SK-N-SH (cell line): ENCODE measurements around the gene PIEZO2. TPM values are rescaled to one million over a fixed set of nuclear protein-coding genes. Genes with fewer than 3 reads are reported as not detected.

Source experiments
- CTCF ChIA-PET: fragments of 300-600, 350-600 bp; formaldehyde crosslinking; extraction: SDS; loops from one replicate; lab custom pipeline; 2021; lab: Yijun Ruan, JAX
- POLR2A ChIA-PET: fragments of 350-600 bp; sonication (Branson Sonifier 250); formaldehyde crosslinking; extraction: SDS; loops from one replicate; lab custom pipeline; 2020; ENCODE audit warnings: antibody characterized with exemption, inconsistent platforms; lab: Yijun Ruan, JAX
- DNase-seq: peaks from one replicate; pipeline ENCODE4 v3.0.0; 2012
- H2AFZ ChIP-seq: fragments of 200-600 bp; sonication (generic); 2 replicates; pipeline ENCODE4 v1.8.1; 2016; ENCODE audit warnings: antibody characterized with exemption, mild to moderate bottlenecking, low read depth
- H3F3A ChIP-seq: fragments of 200-600 bp; sonication (generic); replicated peaks from 2 replicates; pipeline ENCODE3; 2016; ENCODE audit warnings: antibody characterized with exemption, mild to moderate bottlenecking; ENCODE audit not compliant: insufficient read depth
- H3K27ac ChIP-seq, 2 experiments: fragments of 200-500 bp in 1 of 2; fragments of 200-600 bp in 1 of 2; sonication (Bioruptor generic) in 1 of 2; sonication (generic), shearing (Covaris generic) in 1 of 2; 2 replicates each; pipeline versions ENCODE4 v1.5.1 to v1.6.1; 2014 to 2016; ENCODE audit warnings: low read depth in 2 of 2, inconsistent platforms in 1 of 2, low read length in 1 of 2, mild to moderate bottlenecking in 1 of 2, mixed read lengths in 1 of 2
- H3K27me3 ChIP-seq: fragments of 200-600 bp; sonication (generic), shearing (Covaris generic); 2 replicates; pipeline ENCODE4 v1.6.1; 2016; ENCODE audit warnings: mixed run types; ENCODE audit not compliant: insufficient read depth
- H3K36me3 ChIP-seq, 2 experiments: fragments of 200-500 bp in 1 of 2; fragments of 200-600 bp in 1 of 2; sonication (Bioruptor generic) in 1 of 2; sonication (generic) in 1 of 2; replicated peaks in 1 of 2; 2 replicates each; pipeline versions ENCODE3 to v1.5.1; 2014 to 2016; ENCODE audit warnings: low read length in 1 of 2, mild to moderate bottlenecking in 1 of 2; ENCODE audit not compliant: insufficient read depth in 2 of 2, control insufficient read depth in 1 of 2
- H3K4me1 ChIP-seq, 2 experiments: fragments of 200-500 bp in 1 of 2; fragments of 200-600 bp in 1 of 2; sonication (Bioruptor generic) in 1 of 2; sonication (generic), shearing (Covaris generic) in 1 of 2; 2 replicates each; pipeline versions ENCODE4 v1.5.1 to v1.6.1; 2014 to 2016; ENCODE audit warnings: low read depth in 1 of 2, low read length in 1 of 2, mixed run types in 1 of 2; ENCODE audit not compliant: insufficient read depth in 2 of 2, control insufficient read depth in 1 of 2
- H3K4me2 ChIP-seq: fragments of 200-600 bp; sonication (generic), shearing (Covaris generic); 2 replicates; pipeline ENCODE4 v1.6.1; 2017; ENCODE audit warnings: mixed run types
- H3K4me3 ChIP-seq, 2 experiments: fragments of 200-500 bp in 1 of 2; fragments of 200-600 bp in 1 of 2; sonication (Bioruptor generic) in 1 of 2; sonication (generic), shearing (Covaris generic) in 1 of 2; 2 replicates each; pipeline versions ENCODE4 v1.5.1 to v1.8.1; 2014 to 2016; ENCODE audit warnings: low read depth in 2 of 2, inconsistent platforms in 1 of 2, low read length in 1 of 2, mild to moderate bottlenecking in 1 of 2, mixed read lengths in 1 of 2, moderate library complexity in 1 of 2
- H3K79me2 ChIP-seq: fragments of 200-600 bp; sonication (generic); 2 replicates; pipeline ENCODE4 v1.8.1; 2017; ENCODE audit warnings: mild to moderate bottlenecking; ENCODE audit not compliant: insufficient read depth
- H3K9ac ChIP-seq: fragments of 200-600 bp; sonication (generic); 2 replicates; pipeline ENCODE4 v1.6.1; 2017; ENCODE audit warnings: mixed run types
- H3K9me2 ChIP-seq: fragments of 200-600 bp; sonication (generic); 2 replicates; pipeline ENCODE4 v1.6.1; 2017; ENCODE audit warnings: mixed run types
- H3K9me3 ChIP-seq: fragments of 200-600 bp; sonication (generic); 2 replicates; pipeline ENCODE4 v1.6.1; 2017; ENCODE audit warnings: mixed run types, mild to moderate bottlenecking, moderate library complexity
- H4K20me1 ChIP-seq: fragments of 200-600 bp; sonication (generic); 2 replicates; pipeline ENCODE4 v1.6.1; 2017; ENCODE audit warnings: mild to moderate bottlenecking, mixed run types; ENCODE audit not compliant: insufficient read depth
- ELF1 ChIP-seq: IDR thresholded peaks from 2 replicates; pipeline ENCODE4 v1.4.0; 2012
- EP300 ChIP-seq, 2 experiments: IDR thresholded peaks; 2 replicates each; pipeline versions ENCODE4 v1.4.0 to v1.6.1; 2012; ENCODE audit warnings: borderline replicate concordance in 1 of 2, low read depth in 1 of 2, low read length in 1 of 2
- FOXJ3 ChIP-seq: sonication (generic); formaldehyde crosslinking; IDR thresholded peaks from 2 replicates; pipeline ENCODE4 v1.5.1; 2020; ENCODE audit warnings: mild to moderate bottlenecking, missing genetic modification reagents
- RXRA ChIP-seq: IDR thresholded peaks from 2 replicates; pipeline ENCODE4 v1.4.0; 2012; ENCODE audit warnings: low read depth, mild to moderate bottlenecking, borderline replicate concordance
- TCF12 ChIP-seq: IDR thresholded peaks from 2 replicates; pipeline ENCODE4 v1.4.0; 2012
- TEAD4 ChIP-seq: IDR thresholded peaks from 2 replicates; pipeline ENCODE4 v1.4.0; 2012; ENCODE audit warnings: mild to moderate bottlenecking, borderline replicate concordance; ENCODE audit not compliant: insufficient read depth
- WGBS: methylation state at CpG from one replicate; pipeline ENCODE4 v1.1.6; 2017; ENCODE audit warnings: low lambda C conversion rate; 5-methylcytosine and 5-hydroxymethylcytosine counted together
- polyA plus RNA-seq, 3 experiments: library from polyadenylated mRNA; depleted of rRNA; stranded (reverse); fragments of >200 nt; gene quantifications; 2 replicates each; pipeline ENCODE4 v1.2.3, GENCODE V29; 2012
- TF ChIP-seq, protein P1 (sequence below): fragments of 150-350 bp; IDR thresholded peaks from 2 replicates; pipeline ENCODE4 v1.6.1; 2017; ENCODE audit warnings: antibody characterized with exemption, low read length, low read depth, borderline replicate concordance
- TF ChIP-seq, protein P2 (sequence below): IDR thresholded peaks from 2 replicates; pipeline ENCODE4 v1.4.0; 2012; ENCODE audit warnings: low read depth, borderline replicate concordance
- TF ChIP-seq, protein P3 (sequence below): IDR thresholded peaks from 2 replicates; pipeline ENCODE4 v1.6.1; 2012; ENCODE audit warnings: mild to moderate bottlenecking, low read depth, low read length, moderate library complexity
- TF ChIP-seq, protein P4 (sequence below): fragments of 150-350 bp; IDR thresholded peaks from 2 replicates; pipeline ENCODE4 v1.6.1; 2016; ENCODE audit warnings: mild to moderate bottlenecking, low read depth, low read length
- TF ChIP-seq, protein P5 (sequence below): IDR thresholded peaks from 2 replicates; pipeline ENCODE4; 2012
- TF ChIP-seq, protein P6 (sequence below): fragments of 200-600 bp; sonication (generic); IDR thresholded peaks from 2 replicates; pipeline ENCODE4 v1.6.1; 2017; ENCODE audit warnings: antibody characterized with exemption, mild to moderate bottlenecking, moderate library complexity

Gene PIEZO2
- polyA plus RNA-seq, 1 of the 3 experiments (the other 2 are of a cell fraction): not detected

DNA sequence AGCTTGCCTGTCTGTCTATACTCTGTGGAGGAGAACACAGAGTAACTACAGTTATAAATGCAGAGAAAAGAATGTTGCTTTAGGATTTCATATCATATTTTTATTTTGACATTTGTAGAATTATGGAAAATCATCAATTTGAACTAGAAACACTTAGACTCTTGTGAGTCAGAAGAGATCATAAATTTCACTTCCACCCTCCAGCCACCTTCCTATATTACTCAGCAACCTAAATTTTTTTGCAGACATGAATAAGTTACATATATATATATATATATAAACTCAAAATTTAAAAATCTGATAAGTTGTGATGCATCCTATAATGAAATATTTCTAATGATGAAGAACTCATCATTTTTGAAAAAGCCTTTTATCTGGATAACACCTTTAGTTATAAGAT lies 172.3 kb downstream of the PIEZO2 start (continued):
- no peak for TF ChIP-seq TCF12
- TF ChIP-seq, protein P1, sequence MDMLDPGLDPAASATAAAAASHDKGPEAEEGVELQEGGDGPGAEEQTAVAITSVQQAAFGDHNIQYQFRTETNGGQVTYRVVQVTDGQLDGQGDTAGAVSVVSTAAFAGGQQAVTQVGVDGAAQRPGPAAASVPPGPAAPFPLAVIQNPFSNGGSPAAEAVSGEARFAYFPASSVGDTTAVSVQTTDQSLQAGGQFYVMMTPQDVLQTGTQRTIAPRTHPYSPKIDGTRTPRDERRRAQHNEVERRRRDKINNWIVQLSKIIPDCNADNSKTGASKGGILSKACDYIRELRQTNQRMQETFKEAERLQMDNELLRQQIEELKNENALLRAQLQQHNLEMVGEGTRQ: no peak
- TF ChIP-seq, protein P2, sequence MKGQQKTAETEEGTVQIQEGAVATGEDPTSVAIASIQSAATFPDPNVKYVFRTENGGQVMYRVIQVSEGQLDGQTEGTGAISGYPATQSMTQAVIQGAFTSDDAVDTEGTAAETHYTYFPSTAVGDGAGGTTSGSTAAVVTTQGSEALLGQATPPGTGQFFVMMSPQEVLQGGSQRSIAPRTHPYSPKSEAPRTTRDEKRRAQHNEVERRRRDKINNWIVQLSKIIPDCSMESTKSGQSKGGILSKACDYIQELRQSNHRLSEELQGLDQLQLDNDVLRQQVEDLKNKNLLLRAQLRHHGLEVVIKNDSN: no peak
- TF ChIP-seq ELF1: no peak

DNA sequence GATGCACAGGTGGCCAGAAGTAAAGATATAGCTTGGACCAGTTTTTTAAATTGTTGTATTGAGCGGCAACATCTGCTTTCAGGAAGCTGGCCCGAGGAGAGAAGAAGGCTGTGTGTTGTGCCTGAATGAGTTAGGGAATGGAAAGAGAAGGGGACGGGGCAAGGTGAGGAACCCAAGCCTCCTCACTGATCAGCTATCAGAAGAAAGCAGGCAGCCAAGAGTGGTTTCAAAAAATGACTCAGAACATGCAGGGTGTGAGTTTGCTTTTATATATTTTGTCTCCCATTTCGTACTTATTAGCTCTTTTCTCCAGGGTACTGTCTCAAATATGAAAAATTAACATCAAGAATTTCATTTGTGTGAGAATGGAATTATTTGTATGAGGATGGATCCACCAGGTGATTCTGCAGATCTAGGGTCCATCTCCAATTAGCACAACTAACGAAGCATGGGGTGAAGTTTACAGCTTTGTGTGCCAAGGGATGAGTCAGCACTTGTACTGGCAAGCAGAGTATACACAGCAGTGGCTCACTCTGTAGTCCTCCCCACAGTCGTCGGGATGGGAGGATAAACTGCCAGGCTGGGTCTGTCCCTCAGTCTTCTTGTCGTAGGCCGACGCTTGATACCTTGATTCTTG lies 175.7 kb downstream of the PIEZO2 start:
- CTCF ChIA-PET: no interaction called here
- no peak overlapping the region for H3K4me3 ChIP-seq
- no peak overlapping the region for H3K4me2 ChIP-seq
- DNase-seq: no peak
- POLR2A ChIA-PET: no interaction called here
- H2AFZ ChIP-seq: no peak overlapping the region
- no peaks in the 10 kb centered on the region for H3K36me3 ChIP-seq
- no peak overlapping the region for H3K9ac ChIP-seq
- H3K27ac ChIP-seq: no peak overlapping the region
- H3F3A ChIP-seq: no peaks in the 10 kb centered on the region
- H3K9me3 ChIP-seq: no peaks in the 10 kb centered on the region
- no peaks in the 10 kb centered on the region for H4K20me1 ChIP-seq
- no peaks in the 10 kb centered on the region for H3K4me1 ChIP-seq
- no peak for TF ChIP-seq FOXJ3 (CRISPR knock-in tag)
- no peak for TF ChIP-seq ELF1
- 16% methylated on average over 10 of the region's 10 CpGs for WGBS
- H3K79me2 ChIP-seq: no peaks in the 10 kb centered on the region
- no peaks in the 10 kb centered on the region for H3K27me3 ChIP-seq
- H3K9me2 ChIP-seq: no peaks in the 10 kb centered on the region

DNA sequence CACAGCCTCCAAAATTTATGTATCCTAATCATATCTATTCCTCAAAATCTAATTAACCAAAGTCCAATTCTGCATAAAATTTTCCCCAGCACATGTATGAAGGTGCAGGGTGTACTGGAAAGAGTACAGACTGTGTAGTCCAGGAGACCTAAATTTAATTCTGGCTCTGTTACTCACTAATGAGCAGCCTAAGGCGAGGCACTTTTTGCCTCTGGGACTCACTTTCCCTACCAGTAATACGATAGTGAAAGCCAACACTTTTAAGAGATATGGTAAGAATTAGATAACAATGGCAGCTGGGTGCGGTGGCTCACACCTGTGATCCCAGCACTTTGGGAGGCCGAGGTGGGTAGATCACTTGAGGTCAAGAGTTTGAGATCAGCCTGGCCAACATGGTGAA lies 177.7 kb downstream of the PIEZO2 start:
- CTCF ChIA-PET: no interaction called here
- TF ChIP-seq, protein P3, sequence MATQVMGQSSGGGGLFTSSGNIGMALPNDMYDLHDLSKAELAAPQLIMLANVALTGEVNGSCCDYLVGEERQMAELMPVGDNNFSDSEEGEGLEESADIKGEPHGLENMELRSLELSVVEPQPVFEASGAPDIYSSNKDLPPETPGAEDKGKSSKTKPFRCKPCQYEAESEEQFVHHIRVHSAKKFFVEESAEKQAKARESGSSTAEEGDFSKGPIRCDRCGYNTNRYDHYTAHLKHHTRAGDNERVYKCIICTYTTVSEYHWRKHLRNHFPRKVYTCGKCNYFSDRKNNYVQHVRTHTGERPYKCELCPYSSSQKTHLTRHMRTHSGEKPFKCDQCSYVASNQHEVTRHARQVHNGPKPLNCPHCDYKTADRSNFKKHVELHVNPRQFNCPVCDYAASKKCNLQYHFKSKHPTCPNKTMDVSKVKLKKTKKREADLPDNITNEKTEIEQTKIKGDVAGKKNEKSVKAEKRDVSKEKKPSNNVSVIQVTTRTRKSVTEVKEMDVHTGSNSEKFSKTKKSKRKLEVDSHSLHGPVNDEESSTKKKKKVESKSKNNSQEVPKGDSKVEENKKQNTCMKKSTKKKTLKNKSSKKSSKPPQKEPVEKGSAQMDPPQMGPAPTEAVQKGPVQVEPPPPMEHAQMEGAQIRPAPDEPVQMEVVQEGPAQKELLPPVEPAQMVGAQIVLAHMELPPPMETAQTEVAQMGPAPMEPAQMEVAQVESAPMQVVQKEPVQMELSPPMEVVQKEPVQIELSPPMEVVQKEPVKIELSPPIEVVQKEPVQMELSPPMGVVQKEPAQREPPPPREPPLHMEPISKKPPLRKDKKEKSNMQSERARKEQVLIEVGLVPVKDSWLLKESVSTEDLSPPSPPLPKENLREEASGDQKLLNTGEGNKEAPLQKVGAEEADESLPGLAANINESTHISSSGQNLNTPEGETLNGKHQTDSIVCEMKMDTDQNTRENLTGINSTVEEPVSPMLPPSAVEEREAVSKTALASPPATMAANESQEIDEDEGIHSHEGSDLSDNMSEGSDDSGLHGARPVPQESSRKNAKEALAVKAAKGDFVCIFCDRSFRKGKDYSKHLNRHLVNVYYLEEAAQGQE: no peak
- TF ChIP-seq, protein P1: no peak
- TF ChIP-seq TEAD4 (no peak), EP300 (IDR thresholded peaks at IDR 0.05; ENCODE audit: borderline replicate concordance in 1 of 2, low read depth in 1 of 2, low read length in 1 of 2) (no peak), RXRA (no peak)
- TF ChIP-seq, protein P4, sequence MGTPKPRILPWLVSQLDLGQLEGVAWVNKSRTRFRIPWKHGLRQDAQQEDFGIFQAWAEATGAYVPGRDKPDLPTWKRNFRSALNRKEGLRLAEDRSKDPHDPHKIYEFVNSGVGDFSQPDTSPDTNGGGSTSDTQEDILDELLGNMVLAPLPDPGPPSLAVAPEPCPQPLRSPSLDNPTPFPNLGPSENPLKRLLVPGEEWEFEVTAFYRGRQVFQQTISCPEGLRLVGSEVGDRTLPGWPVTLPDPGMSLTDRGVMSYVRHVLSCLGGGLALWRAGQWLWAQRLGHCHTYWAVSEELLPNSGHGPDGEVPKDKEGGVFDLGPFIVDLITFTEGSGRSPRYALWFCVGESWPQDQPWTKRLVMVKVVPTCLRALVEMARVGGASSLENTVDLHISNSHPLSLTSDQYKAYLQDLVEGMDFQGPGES: no peak
- TF ChIP-seq, protein P5, sequence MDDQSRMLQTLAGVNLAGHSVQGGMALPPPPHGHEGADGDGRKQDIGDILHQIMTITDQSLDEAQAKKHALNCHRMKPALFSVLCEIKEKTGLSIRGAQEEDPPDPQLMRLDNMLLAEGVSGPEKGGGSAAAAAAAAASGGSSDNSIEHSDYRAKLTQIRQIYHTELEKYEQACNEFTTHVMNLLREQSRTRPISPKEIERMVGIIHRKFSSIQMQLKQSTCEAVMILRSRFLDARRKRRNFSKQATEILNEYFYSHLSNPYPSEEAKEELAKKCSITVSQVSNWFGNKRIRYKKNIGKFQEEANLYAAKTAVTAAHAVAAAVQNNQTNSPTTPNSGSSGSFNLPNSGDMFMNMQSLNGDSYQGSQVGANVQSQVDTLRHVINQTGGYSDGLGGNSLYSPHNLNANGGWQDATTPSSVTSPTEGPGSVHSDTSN: no peak
- TF ChIP-seq, protein P6, sequence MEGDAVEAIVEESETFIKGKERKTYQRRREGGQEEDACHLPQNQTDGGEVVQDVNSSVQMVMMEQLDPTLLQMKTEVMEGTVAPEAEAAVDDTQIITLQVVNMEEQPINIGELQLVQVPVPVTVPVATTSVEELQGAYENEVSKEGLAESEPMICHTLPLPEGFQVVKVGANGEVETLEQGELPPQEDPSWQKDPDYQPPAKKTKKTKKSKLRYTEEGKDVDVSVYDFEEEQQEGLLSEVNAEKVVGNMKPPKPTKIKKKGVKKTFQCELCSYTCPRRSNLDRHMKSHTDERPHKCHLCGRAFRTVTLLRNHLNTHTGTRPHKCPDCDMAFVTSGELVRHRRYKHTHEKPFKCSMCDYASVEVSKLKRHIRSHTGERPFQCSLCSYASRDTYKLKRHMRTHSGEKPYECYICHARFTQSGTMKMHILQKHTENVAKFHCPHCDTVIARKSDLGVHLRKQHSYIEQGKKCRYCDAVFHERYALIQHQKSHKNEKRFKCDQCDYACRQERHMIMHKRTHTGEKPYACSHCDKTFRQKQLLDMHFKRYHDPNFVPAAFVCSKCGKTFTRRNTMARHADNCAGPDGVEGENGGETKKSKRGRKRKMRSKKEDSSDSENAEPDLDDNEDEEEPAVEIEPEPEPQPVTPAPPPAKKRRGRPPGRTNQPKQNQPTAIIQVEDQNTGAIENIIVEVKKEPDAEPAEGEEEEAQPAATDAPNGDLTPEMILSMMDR: no peak

More for the DNA sequence above, 177.7 kb downstream of the PIEZO2 start:
- Histone ChIP-seq H3K4me3 (no peak overlapping the region), H3K4me2 (no peak overlapping the region), H3K27me3 (no peaks in the 10 kb centered on the region), H3K9ac (no peak overlapping the region), H3K36me3 (no peaks in the 10 kb centered on the region), H3K9me2 (no peaks in the 10 kb centered on the region), H3K79me2 (no peaks in the 10 kb centered on the region), H2AFZ (no peak overlapping the region), H3K9me3 (no peaks in the 10 kb centered on the region), H4K20me1 (no peaks in the 10 kb centered on the region), H3K27ac (no peak overlapping the region), H3F3A (no peaks in the 10 kb centered on the region), H3K4me1 (no peaks in the 10 kb centered on the region)
- no peak for DNase-seq
- POLR2A ChIA-PET: no interaction called here
- WGBS: 2% methylated on average over 4 of the region's 4 CpGs
